Aortic smooth muscle cell (primary cell): Measurements from ENCODE around the gene SEPTIN12. TPM values are rescaled to one million over a fixed set of nuclear protein-coding genes. Genes with fewer than 3 reads are reported as not detected.

Experiments
- total RNA-seq: library from RNA; depleted of rRNA; stranded (reverse); fragments of >200 nt; gene quantifications from 2 replicates; pipeline ENCODE4 v1.2.3, GENCODE V29; 2014

Gene SEPTIN12
- not detected in 2 replicates for total RNA-seq

GRCh38 chr16:4787627-4788482 lies at the start of gene SEPTIN12:
TSS of gene SEPTIN12 (minus strand) at chr16:4788345. CDS start at chr16:4787645, 700 bp downstream.

GRCh38 chr16:4801962-4802658 lies 14.0 kb upstream of the SEPTIN12 start, which contains the start of gene ROGDI:
TSS of gene ROGDI (minus strand) at chr16:4802633. CDS start at chr16:4802571, 62 bp downstream.

GRCh38 chr16:4795181-4795827 lies 7.2 kb upstream of the SEPTIN12 start, which contains the start of gene SMIM22:
TSS of gene SMIM22 (plus strand) at chr16:4795369. CDS start at chr16:4795735, 366 bp downstream.

GRCh38 chr16:4766875-4767628 lies 21.1 kb downstream of the SEPTIN12 start, which contains the start of gene ZNF500:
TSS of gene ZNF500 (minus strand) at chr16:4767162. CDS start at chr16:4765978, 1,184 bp downstream.

GRCh38 chr16:4734063-4734729 lies 53.9 kb downstream of the SEPTIN12 start, which contains the start of the genes ANKS3 and DNAAF8:
TSS of gene ANKS3 (minus strand) at chr16:4734271. CDS start at chr16:4730149, 4,122 bp downstream.
TSS of gene DNAAF8 (plus strand) at chr16:4734537. CDS start at chr16:4736515, 1,978 bp downstream.

Other genes starting within 250 kb of the SEPTIN12 start
- 4.4 and 5.5 TPM in 2 replicates for gene CDIP1, start 249.6 kb downstream of the SEPTIN12 start, total RNA-seq
- gene C16orf96, start 232.0 kb downstream of the SEPTIN12 start, total RNA-seq = not detected in 2 replicates
- gene UBALD1, start 173.5 kb downstream of the SEPTIN12 start, total RNA-seq = 3.2 TPM in 2 replicates
- gene MGRN1, start 163.5 kb downstream of the SEPTIN12 start, total RNA-seq = 22.2 and 23.0 TPM in 2 replicates
- 18.9 and 24.7 TPM in 2 replicates for gene NUDT16L1, start 94.8 kb downstream of the SEPTIN12 start, total RNA-seq
- gene ANKS3, start 54.1 kb downstream of the SEPTIN12 start, total RNA-seq = 19.4 and 21.8 TPM in 2 replicates
- 1.1 and 1.3 TPM in 2 replicates for gene DNAAF8, start 53.8 kb downstream of the SEPTIN12 start, total RNA-seq
- gene ZNF500, start 21.2 kb downstream of the SEPTIN12 start, total RNA-seq = 4.9 TPM in 2 replicates
- gene SMIM22, start 7.0 kb upstream of the SEPTIN12 start, total RNA-seq = not detected in 2 replicates
- gene ROGDI, start 14.3 kb upstream of the SEPTIN12 start, total RNA-seq = 9.5 and 9.9 TPM in 2 replicates
- gene GLYR1, start 58.9 kb upstream of the SEPTIN12 start, total RNA-seq = 43.9 and 52.4 TPM in 2 replicates
- gene UBN1, start 59.1 kb upstream of the SEPTIN12 start, total RNA-seq = 19.0 and 23.9 TPM in 2 replicates
- 12.2 and 15.2 TPM in 2 replicates for gene PPL, start 148.8 kb upstream of the SEPTIN12 start, total RNA-seq
- 0.13 and 0.19 TPM in 2 replicates for gene SEC14L5, start 170.0 kb upstream of the SEPTIN12 start, total RNA-seq
- 18.2 and 19.8 TPM in 2 replicates for gene NAGPA, start 245.6 kb upstream of the SEPTIN12 start, total RNA-seq